ENCODE measurements around the gene RPS19. TPM values are rescaled to one million over a fixed set of nuclear protein-coding genes. Genes with fewer than 3 reads are reported as not detected.

The RPS19 gene
- total RNA-seq, 2 donors from 2014 or later = 1,179 to 1,248 TPM

DNA sequence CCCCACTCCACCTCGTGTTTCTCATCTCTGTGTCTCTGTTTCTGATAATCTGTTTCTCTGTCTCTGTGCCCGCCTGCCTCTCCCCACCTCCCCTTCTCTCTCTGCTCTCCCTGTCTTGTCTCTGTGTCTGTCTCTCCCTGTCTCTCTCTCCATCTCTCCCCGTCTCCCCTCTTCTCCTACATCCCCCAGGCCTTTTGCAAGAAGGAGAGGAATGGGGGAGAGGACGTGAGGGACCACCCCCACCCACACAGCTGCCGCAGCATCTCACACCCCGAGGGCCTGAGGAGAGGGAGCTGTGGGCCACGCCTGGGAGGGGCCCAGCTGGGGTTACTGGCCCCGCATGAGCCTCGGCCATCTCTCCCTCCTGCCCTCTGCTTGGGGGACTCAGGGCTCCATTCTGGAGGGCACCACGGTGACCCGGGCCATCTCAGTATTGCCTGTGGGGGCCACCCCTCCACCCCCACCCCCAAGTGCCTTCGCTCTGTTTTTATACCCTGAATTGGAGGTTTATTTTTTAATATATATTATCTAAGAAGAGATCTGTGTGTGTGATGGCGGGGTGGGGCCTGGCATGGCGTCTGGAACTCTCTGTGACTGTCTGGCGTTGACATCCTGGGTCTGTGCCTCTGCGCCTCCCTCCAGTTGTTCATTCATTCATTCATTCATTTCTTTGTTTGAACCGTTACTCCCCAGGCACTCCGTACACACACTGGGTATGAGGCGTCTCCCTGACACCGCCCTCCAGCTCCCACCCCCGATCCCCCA is 47.0 kb downstream of the RPS19 start:
- H3K27ac ChIP-seq = no peak overlapping the region
- H3K36me3 ChIP-seq = peaks cover 2 to 12% of the 10 kb centered on the region in 2 donors
- H3K9me3 ChIP-seq = no peaks in the 10 kb centered on the region
- peaks cover 5% of the 10 kb centered on the region for H3K4me1 ChIP-seq (replicated peaks)
- no peak overlapping the region for H3K4me3 ChIP-seq
- no peaks in the 10 kb centered on the region for H3K27me3 ChIP-seq (replicated peaks; ENCODE audit: insufficient read depth)
- WGBS = 68% methylated on average over 20 of the region's 21 CpGs
- no peak for TF ChIP-seq POLR2A (IDR thresholded peaks at IDR 0.05)
- TF ChIP-seq, protein P1, sequence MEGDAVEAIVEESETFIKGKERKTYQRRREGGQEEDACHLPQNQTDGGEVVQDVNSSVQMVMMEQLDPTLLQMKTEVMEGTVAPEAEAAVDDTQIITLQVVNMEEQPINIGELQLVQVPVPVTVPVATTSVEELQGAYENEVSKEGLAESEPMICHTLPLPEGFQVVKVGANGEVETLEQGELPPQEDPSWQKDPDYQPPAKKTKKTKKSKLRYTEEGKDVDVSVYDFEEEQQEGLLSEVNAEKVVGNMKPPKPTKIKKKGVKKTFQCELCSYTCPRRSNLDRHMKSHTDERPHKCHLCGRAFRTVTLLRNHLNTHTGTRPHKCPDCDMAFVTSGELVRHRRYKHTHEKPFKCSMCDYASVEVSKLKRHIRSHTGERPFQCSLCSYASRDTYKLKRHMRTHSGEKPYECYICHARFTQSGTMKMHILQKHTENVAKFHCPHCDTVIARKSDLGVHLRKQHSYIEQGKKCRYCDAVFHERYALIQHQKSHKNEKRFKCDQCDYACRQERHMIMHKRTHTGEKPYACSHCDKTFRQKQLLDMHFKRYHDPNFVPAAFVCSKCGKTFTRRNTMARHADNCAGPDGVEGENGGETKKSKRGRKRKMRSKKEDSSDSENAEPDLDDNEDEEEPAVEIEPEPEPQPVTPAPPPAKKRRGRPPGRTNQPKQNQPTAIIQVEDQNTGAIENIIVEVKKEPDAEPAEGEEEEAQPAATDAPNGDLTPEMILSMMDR (IDR thresholded peaks at IDR 0.05) = no peak
- TF ChIP-seq POLR2AphosphoS5 (IDR thresholded peaks at IDR 0.05) = no peak
- intact Hi-C loops (cut with DNase I) = no loop called here
- no peak for DNase-seq (ENCODE audit: low spot score)

DNA sequence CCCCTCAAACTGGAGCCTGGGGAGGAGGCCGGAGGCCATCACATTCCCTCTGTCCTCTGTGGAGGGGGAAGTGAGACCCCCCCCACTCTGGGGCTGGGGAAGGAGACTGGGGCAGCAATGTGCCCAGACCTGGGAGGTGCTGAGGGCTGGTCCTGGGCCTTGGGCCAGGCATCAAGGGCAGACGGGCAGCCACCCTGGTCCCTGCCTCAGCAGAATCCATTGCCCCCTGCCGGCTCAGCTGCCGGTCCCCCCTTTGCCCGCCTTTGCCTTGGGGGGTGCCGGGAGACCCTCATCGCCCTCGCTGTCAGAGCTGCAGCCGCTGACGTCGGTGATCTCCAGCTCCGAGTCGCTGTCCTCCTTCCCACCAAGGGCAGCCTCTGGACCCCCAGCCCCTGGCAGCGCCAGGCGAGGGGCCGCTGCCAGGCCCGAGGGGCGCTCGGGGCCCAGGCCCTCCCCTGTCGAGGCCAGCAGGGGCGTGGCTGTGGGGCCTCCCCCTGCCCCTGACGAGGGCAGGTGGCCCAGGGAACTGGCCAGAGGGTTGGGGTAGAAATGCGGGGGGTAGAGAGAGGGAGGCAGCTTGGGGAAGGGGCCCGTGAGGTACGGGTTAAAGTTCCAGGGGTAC is 48.0 kb downstream of the RPS19 start:
- H3K4me3 ChIP-seq = no peak overlapping the region
- 87% methylated on average over 25 of the region's 25 CpGs for WGBS

DNA sequence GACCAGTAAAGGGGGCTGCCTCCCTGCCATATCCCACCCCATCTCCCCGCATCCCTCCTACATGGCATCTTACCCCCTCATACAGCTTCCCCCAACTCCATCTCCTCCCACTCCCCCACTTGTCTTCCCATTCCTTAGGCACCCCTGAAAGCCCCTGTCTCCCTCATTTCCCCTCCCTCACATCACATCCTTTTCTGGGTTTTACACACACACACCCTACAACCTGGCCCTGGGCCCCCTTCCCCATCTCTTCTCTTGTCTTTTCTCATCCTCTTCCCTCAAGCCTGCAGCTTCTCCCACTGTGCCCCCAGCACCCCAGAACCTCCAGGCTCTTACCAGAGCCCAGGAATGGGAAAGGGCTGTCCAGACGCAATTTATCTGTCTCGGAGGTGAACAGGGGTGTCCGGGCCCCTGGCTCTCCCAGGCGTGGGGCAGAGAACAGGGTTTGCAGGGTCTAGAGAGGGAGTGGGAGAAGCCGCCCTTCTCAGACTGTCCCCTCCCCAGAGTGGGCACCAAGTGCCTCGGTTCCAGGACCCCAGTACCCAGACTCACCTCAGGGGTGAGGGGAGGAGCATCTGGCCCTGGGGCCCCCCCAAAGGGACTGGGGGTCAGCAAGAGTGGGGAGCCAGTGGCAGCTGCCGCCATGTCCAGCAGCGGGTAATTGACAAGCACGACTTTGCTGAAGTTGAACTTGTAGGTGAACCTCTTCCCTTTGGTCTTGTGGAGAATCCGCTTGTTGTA is 48.8 kb downstream of the RPS19 start:
- Histone ChIP-seq H3K27me3 (replicated peaks; ENCODE audit: insufficient read depth) (peaks cover 9% of the 10 kb centered on the region), H3K27ac (no peak overlapping the region), H3K9me3 (no peaks in the 10 kb centered on the region), H3K36me3 (peaks cover 0 to 9% of the 10 kb centered on the region in 2 donors), H3K4me3 (no peak overlapping the region), H3K4me1 (replicated peaks) (peaks cover 5% of the 10 kb centered on the region)
- intact Hi-C loops (cut with DNase I) = no loop called here
- 82% methylated on average over 11 of the region's 11 CpGs for WGBS
- DNase-seq (ENCODE audit: low spot score) = no peak
- TF ChIP-seq, protein P1 (IDR thresholded peaks at IDR 0.05) = no peak
- no peak for TF ChIP-seq POLR2A (IDR thresholded peaks at IDR 0.05)
- TF ChIP-seq POLR2AphosphoS5 (IDR thresholded peaks at IDR 0.05) = no peak

More for the DNA sequence above, 48.0 kb downstream of the RPS19 start:
- intact Hi-C loops (cut with DNase I) = no loop called here
- no peaks in the 10 kb centered on the region for H3K9me3 ChIP-seq
- peaks cover 1% of the 10 kb centered on the region for H3K27me3 ChIP-seq (replicated peaks; ENCODE audit: insufficient read depth)
- peaks cover 5% of the 10 kb centered on the region for H3K4me1 ChIP-seq (replicated peaks)
- H3K27ac ChIP-seq = no peak overlapping the region
- peaks cover 0 to 9% of the 10 kb centered on the region in 2 donors for H3K36me3 ChIP-seq
- no peak for DNase-seq (ENCODE audit: low spot score)
- TF ChIP-seq POLR2A (IDR thresholded peaks at IDR 0.05) (no peak), POLR2AphosphoS5 (IDR thresholded peaks at IDR 0.05) (no peak)
- TF ChIP-seq, protein P1 (IDR thresholded peaks at IDR 0.05) = no peak

DNA sequence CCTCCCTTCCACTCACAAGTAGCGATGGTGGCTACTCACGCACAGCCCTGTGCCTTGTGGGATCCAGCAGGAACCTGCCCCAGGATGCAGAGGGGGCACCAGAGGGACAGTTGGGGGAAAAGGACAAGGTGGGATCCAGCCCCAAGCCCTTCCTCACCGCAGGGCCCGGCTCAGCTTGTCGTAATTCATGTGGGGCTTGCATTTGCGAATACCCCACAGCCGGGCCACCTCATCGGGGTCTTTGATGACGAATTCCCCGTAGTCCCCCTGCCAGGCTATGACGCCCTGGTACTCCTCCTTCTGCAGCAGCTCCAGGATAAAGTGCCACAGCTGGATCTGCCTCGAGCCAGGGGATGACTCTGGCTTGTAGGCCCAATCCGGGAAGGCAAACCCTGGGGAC is 49.7 kb downstream of the RPS19 start:
- intact Hi-C loops (cut with DNase I) = no loop called here
- H3K4me1 ChIP-seq (replicated peaks) = no peaks in the 10 kb centered on the region

More for the DNA sequence above, 49.7 kb downstream of the RPS19 start:
- DNase-seq (ENCODE audit: low spot score) = no peak
- H3K4me3 ChIP-seq = no peak overlapping the region
- no peak for TF ChIP-seq POLR2AphosphoS5 (IDR thresholded peaks at IDR 0.05)
- TF ChIP-seq, protein P1 (IDR thresholded peaks at IDR 0.05) = no peak
- TF ChIP-seq POLR2A (IDR thresholded peaks at IDR 0.05) = no peak
- H3K27ac ChIP-seq = no peak overlapping the region
- WGBS = 65% methylated on average over 13 of the region's 13 CpGs
- H3K27me3 ChIP-seq (replicated peaks; ENCODE audit: insufficient read depth) = peaks cover 10% of the 10 kb centered on the region
- H3K36me3 ChIP-seq = peaks cover 0 to 9% of the 10 kb centered on the region in 2 donors
- H3K9me3 ChIP-seq = no peaks in the 10 kb centered on the region

Data from prostate gland (tissue), 2 donors.